Heart left ventricle (tissue), 16 donors: ENCODE data around the gene GRIK1. TPM values are rescaled to one million over a fixed set of nuclear protein-coding genes. Genes with fewer than 3 reads are reported as not detected.

ENCODE experiments used
- ATAC-seq, 4 donors: fragments of 200-7000 bp; cut with Tn5 transposase; one replicate each; pipeline ENCODE4 v1.9.1; 2020 to 2022; ENCODE audit warnings: moderate library complexity in 4 of 4, mild to moderate bottlenecking in 3 of 4, moderate number of reproducible peaks in 1 of 4
- DNase-seq, 5 donors: peaks; one replicate each; pipeline ENCODE4 v3.0.0-alpha.2; 2020
- H3K27ac ChIP-seq, 12 donors: fragments of 200-600 bp; sonication (generic) in 4 of 12; one replicate each; pipeline versions ENCODE4 v1.5.0 to v1.8.0; 2016 to 2022; ENCODE audit warnings: mild to moderate bottlenecking in 2 of 12
- H3K27me3 ChIP-seq, 9 donors: fragments of 200-600 bp; sonication (generic) in 2 of 9; one replicate each; pipeline versions ENCODE4 v1.5.1 to v1.8.0; 2016 to 2022; ENCODE audit warnings: mild to moderate bottlenecking in 3 of 9
- H3K36me3 ChIP-seq, 9 donors: fragments of 200-600 bp; sonication (generic) in 2 of 9; one replicate each; pipeline versions ENCODE4 v1.5.0 to v1.8.0; 2018 to 2022; ENCODE audit warnings: mild to moderate bottlenecking in 2 of 9
- H3K4me1 ChIP-seq, 12 donors: fragments of 200-600 bp; sonication (generic) in 4 of 12; one replicate each; pipeline versions ENCODE4 v1.5.0 to v1.8.0; 2016 to 2022; ENCODE audit warnings: mild to moderate bottlenecking in 3 of 12
- H3K4me3 ChIP-seq, 12 donors: fragments of 200-600 bp; sonication (generic) in 4 of 12; one replicate each; pipeline versions ENCODE4 v1.5.0 to v1.8.0; 2017 to 2022; ENCODE audit warnings: mild to moderate bottlenecking in 9 of 12, moderate library complexity in 4 of 12
- H3K9me3 ChIP-seq, 12 donors: fragments of 200-600 bp; sonication (generic) in 4 of 12; one replicate each; pipeline versions ENCODE4 v1.5.0 to v1.8.0; 2016 to 2022; ENCODE audit warnings: mild to moderate bottlenecking in 1 of 12
- CTCF ChIP-seq, 12 donors: fragments of 200-600 bp; sonication (generic) in 4 of 12; IDR thresholded peaks; one replicate each; pipeline versions ENCODE4 v1.5.0 to v1.8.0; 2018 to 2022; ENCODE audit warnings: antibody characterized with exemption in 12 of 12, mild to moderate bottlenecking in 5 of 12
- POLR2A ChIP-seq, 2 donors: fragments of 450-650 bp; IDR thresholded peaks; one replicate each; pipeline ENCODE4 v1.6.1; 2017; ENCODE audit warnings: antibody characterized with exemption in 2 of 2, mild to moderate bottlenecking in 2 of 2, moderate library complexity in 2 of 2
- WGBS, 4 donors: extraction: QIAGEN DNeasy Blood & Tissue Kit in 2 of 4; methylation state at CpG; one replicate each; pipeline versions ENCODE4 v1.1.5 to v1.1.7; 2013 to 2018; 5-methylcytosine and 5-hydroxymethylcytosine counted together
- intact Hi-C, 10 donors: fragments of 100-400 bp; cut with DNase I; formaldehyde crosslinking; loops; one replicate each; pipeline versions ENCODE4 v1.11.1 to v1.14.2; 2022
- polyA plus RNA-seq, 2 donors: library from polyadenylated mRNA; stranded (reverse); fragments of 200-250 nt; gene quantifications; one replicate each; pipeline ENCODE4 v1.2.3, GENCODE V29; 2013
- total RNA-seq, 9 donors: library from RNA; depleted of rRNA in 2 of 9; stranded (reverse); fragments of >200 nt in 2 of 9; fragmentation: NEBNext Ultra II Directional in 3 of 9; extraction: Animal tissue kit (Norgen Biotek cat#: 25700) in 3 of 9; gene quantifications; one replicate each; pipeline versions ENCODE4 v1.1.0 to v1.2.4, GENCODE V29; 2016 to 2023
- donor health status: ischemic (EF 13 %, LVEDD 7.1; RV severe dilation, severe dysfunction).
- donor health status: healthy with polysubstance abuse.
- donor health status: DM: no; HTN: yes; CAD: no.
- donor health status: DM: no; HTN: no; CAD: no.
- donor health status: ischemic (EF 25% LVEDD 6.9; RV normal size, moderate dysfunction).
- donor health status: ischemic (EF 25% LVEDD 5.7; RV mildly dilated, moderate dysfunction).
- donor health status: healthy.
- donor health status: DM: yes; HTN: yes; CAD: no.
- donor health status: ischemic (EF 35%, LVEDD 5.7; RV mildly dilated, moderate dysfunction).
- donor health status: nonischemic (EF 11% LVEDD 7.7; RV severe dilation, severe dysfunction).
- donor health status: DM: yes; HTN: yes; CAD: no.
- donor health status: PGD.
- donor health status: ischemic (EF 29% LVEDD 5.4; RV normal size, mild dysfunction).
- donor health status: nonischemic (EF 23%, LVEDD 6.1; RV moderate dilation, normal function).

Gene GRIK1
- total and polyA plus RNA-seq, 11 donors: 0.12 TPM; not detected in 10

- Histone ChIP-seq H3K27me3 (no peaks in the 10 kb centered on the region), H3K9me3 (peaks cover 0 to 5% (median 0%) of the 10 kb centered on the region in 12 donors), H3K27ac (no peak overlapping the region), H3K4me1 (no peaks in the 10 kb centered on the region), H3K36me3 (no peaks in the 10 kb centered on the region), H3K4me3 (no peak overlapping the region)
- no peak for TF ChIP-seq POLR2A (IDR thresholded peaks at IDR 0.05)
- TF ChIP-seq CTCF (IDR thresholded peaks at IDR 0.05): no peak
- WGBS, 4 donors: 64 to 79% (median 71%) methylated on average over 3 of the region's 3 CpGs
- DNase-seq (no peak), ATAC-seq (no peak)
- intact Hi-C loops: loop anchor here in 1 of 10 donors (10.0 kb wide), 1 partner anchor 195 kb away; no protein-coding TSS in a partner anchor
These were observed 419.6 kb downstream of the GRIK1 start for GRCh38 chr21:29520171-29520570.

- TF ChIP-seq POLR2A (IDR thresholded peaks at IDR 0.05) (no peak), CTCF (IDR thresholded peaks at IDR 0.05) (no peak)
- DNase-seq: no peak
- Histone ChIP-seq H3K27me3 (no peaks in the 10 kb centered on the region), H3K4me1 (no peaks in the 10 kb centered on the region), H3K36me3 (no peaks in the 10 kb centered on the region), H3K27ac (no peak overlapping the region), H3K9me3 (peaks cover 0 to 24% (median 11%) of the 10 kb centered on the region in 12 donors), H3K4me3 (no peak overlapping the region)
- 98 to 100% (median 99%) methylated on average over 2 of the region's 2 CpGs for WGBS, 4 donors
- no peak for ATAC-seq
- intact Hi-C loops: no loop called here
These were observed 425.0 kb downstream of the GRIK1 start for GRCh38 chr21:29514652-29515247.

GRCh38 chr21:29513535-29513934 lies 426.3 kb downstream of the GRIK1 start:
- Histone ChIP-seq H3K4me1 (no peaks in the 10 kb centered on the region), H3K4me3 (no peak overlapping the region), H3K9me3 (peaks cover 0 to 24% (median 11%) of the 10 kb centered on the region in 12 donors), H3K27ac (no peak overlapping the region), H3K27me3 (no peaks in the 10 kb centered on the region), H3K36me3 (no peaks in the 10 kb centered on the region)
- no peak for TF ChIP-seq POLR2A (IDR thresholded peaks at IDR 0.05)
- no peak for TF ChIP-seq CTCF (IDR thresholded peaks at IDR 0.05)
- no peak for DNase-seq
- intact Hi-C loops: no loop called here
- no peak for ATAC-seq
- 87 to 97% (median 89%) methylated on average over 1 of the region's 1 CpG for WGBS, 4 donors

- no peak overlapping the region for H3K4me3 ChIP-seq
- H3K27me3 ChIP-seq: no peaks in the 10 kb centered on the region
- H3K9me3 ChIP-seq: peaks cover 0 to 24% (median 11%) of the 10 kb centered on the region in 12 donors
- 84 to 89% (median 86%) methylated on average over 4 of the region's 4 CpGs for WGBS, 4 donors
- intact Hi-C loops: no loop called here
- H3K4me1 ChIP-seq: no peaks in the 10 kb centered on the region
- no peak for DNase-seq
- H3K27ac ChIP-seq: no peak overlapping the region
- ATAC-seq: no peak
- no peak for TF ChIP-seq POLR2A (IDR thresholded peaks at IDR 0.05)
- TF ChIP-seq CTCF (IDR thresholded peaks at IDR 0.05): no peak
- H3K36me3 ChIP-seq: no peaks in the 10 kb centered on the region
These were observed 428.7 kb downstream of the GRIK1 start for GRCh38 chr21:29511096-29511495.
